Tibial nerve (tissue), 3 donors: ENCODE data around the gene KCNJ1.

Experiments
- CTCF ChIP-seq, 5 experiments: fragments of 200-600 bp in 3 of 5; fragments of 450-650 bp in 2 of 5; sonication (generic) in 3 of 5; IDR thresholded peaks; one replicate each; pipeline ENCODE4 v1.5.1; 2016 to 2019; ENCODE audit warnings: antibody characterized with exemption in 5 of 5, mild to moderate bottlenecking in 3 of 5, moderate library complexity in 2 of 5
- POLR2A ChIP-seq, 2 donors: fragments of 450-650 bp; IDR thresholded peaks; one replicate each; pipeline ENCODE4 v1.6.1; 2017; ENCODE audit warnings: antibody characterized with exemption in 2 of 2, mild to moderate bottlenecking in 2 of 2, moderate library complexity in 2 of 2

- TF ChIP-seq CTCF (IDR thresholded peaks at IDR 0.05) (no peak), POLR2A (IDR thresholded peaks at IDR 0.05) (no peak)
Measured at GRCh38 chr11:128807909-128808308, 59.2 kb downstream of the KCNJ1 start.
